Calu3 (cell line): Measurements from ENCODE around the gene HEXD. TPM values are rescaled to one million over a fixed set of nuclear protein-coding genes. Genes with fewer than 3 reads are reported as not detected.

Source experiments
- BruUV-seq: library from RNA; stranded (reverse); fragments of 400-500 nt; replicated peaks from 2 replicates; lab custom pipeline; 2021; lab: Mats Ljungman, UMichigan
- CTCF ChIA-PET: fragments of 300-600 bp; sonication (Branson Sonifier 250); formaldehyde crosslinking; loops from one replicate; lab custom pipeline; 2022; ENCODE audit warnings: antibody characterized with exemption; lab: Charles Lee
- DNase-seq: peaks from one replicate; pipeline ENCODE4 v3.0.0; 2022
- H3K27ac Mint-ChIP-seq: one replicate; pipeline ENCODE4 v1.8.0; 2022; ENCODE audit warnings: mixed read lengths; ENCODE audit not compliant: unreplicated experiment
- H3K27me3 Mint-ChIP-seq: one replicate; pipeline ENCODE4 v1.8.0; 2022; ENCODE audit warnings: mixed read lengths; ENCODE audit not compliant: unreplicated experiment
- H3K36me3 Mint-ChIP-seq: one replicate; pipeline ENCODE4 v1.8.0; 2022; ENCODE audit warnings: mild to moderate bottlenecking, moderate library complexity, mixed read lengths; ENCODE audit not compliant: insufficient read depth, unreplicated experiment
- H3K4me1 Mint-ChIP-seq: one replicate; pipeline ENCODE4 v1.8.0; 2022; ENCODE audit warnings: mild to moderate bottlenecking, low read depth, mixed read lengths; ENCODE audit not compliant: unreplicated experiment
- H3K4me3 Mint-ChIP-seq: one replicate; pipeline ENCODE4 v1.8.0; 2022; ENCODE audit warnings: mild to moderate bottlenecking, low read depth, moderate library complexity, mixed read lengths; ENCODE audit not compliant: unreplicated experiment
- H3K9me3 Mint-ChIP-seq: one replicate; pipeline ENCODE4 v1.8.0; 2022; ENCODE audit warnings: low read depth, mixed read lengths; ENCODE audit not compliant: unreplicated experiment
- CTCF ChIP-seq: fragments of 200-600 bp; IDR thresholded peaks from one replicate; pipeline ENCODE4 v1.8.0; 2022; ENCODE audit warnings: antibody characterized with exemption; ENCODE audit not compliant: unreplicated experiment
- intact Hi-C: fragments of 100-400 bp; cut with micrococcal nuclease; formaldehyde crosslinking; loops from one replicate; pipeline ENCODE4 v1.10.0; 2022; ENCODE audit not compliant: unreplicated experiment
- total RNA-seq: library from RNA; stranded (reverse); gene quantifications from 2 replicates; pipeline ENCODE4 v1.2.3, GENCODE V29; 2022

The HEXD gene
- total RNA-seq, 1 experiment from 2014 or later = 30.7 TPM

- DNase-seq = no peak
- CTCF ChIA-PET = no interaction called here
- Mint-ChIP-seq H3K4me3 (no peak overlapping the region), H3K27me3 (no peaks in the 10 kb centered on the region), H3K9me3 (no peaks in the 10 kb centered on the region), H3K36me3 (peaks cover 16% of the 10 kb centered on the region), H3K4me1 (peaks cover 8% of the 10 kb centered on the region), H3K27ac (no peak overlapping the region)
- no TSS peak for BruUV-seq
- intact Hi-C loops = no loop called here
- TF ChIP-seq CTCF = no peak
Measured at GRCh38 chr17:82399601-82400101, 18.5 kb upstream of the HEXD start.

- H3K36me3 Mint-ChIP-seq = peaks cover 16% of the 10 kb centered on the region
- CTCF ChIA-PET = no interaction called here
- H3K27me3 Mint-ChIP-seq = no peaks in the 10 kb centered on the region
- H3K4me1 Mint-ChIP-seq = peaks cover 8% of the 10 kb centered on the region
- intact Hi-C loops = no loop called here
- TF ChIP-seq CTCF = no peak
- BruUV-seq = no TSS peak
- no peak for DNase-seq
- H3K9me3 Mint-ChIP-seq = no peaks in the 10 kb centered on the region
- no peak overlapping the region for H3K4me3 Mint-ChIP-seq
- no peak overlapping the region for H3K27ac Mint-ChIP-seq
Measured at GRCh38 chr17:82400206-82400605, 17.9 kb upstream of the HEXD start.

GRCh38 chr17:82400830-82401229, 17.3 kb upstream of the HEXD start:
- CTCF ChIA-PET = interaction anchor here (0.7 kb wide), 1 partner anchor 144 kb away, joined by 5 read pairs; no protein-coding TSS in a partner anchor
- no TSS peak for BruUV-seq
- DNase-seq = no peak
- TF ChIP-seq CTCF = no peak
- intact Hi-C loops = no loop called here
- Mint-ChIP-seq H3K9me3 (no peaks in the 10 kb centered on the region), H3K4me1 (peaks cover 8% of the 10 kb centered on the region), H3K36me3 (peaks cover 16% of the 10 kb centered on the region), H3K27ac (no peak overlapping the region), H3K27me3 (no peaks in the 10 kb centered on the region), H3K4me3 (no peak overlapping the region)

GRCh38 chr17:82402865-82403264, 15.3 kb upstream of the HEXD start:
- CTCF ChIA-PET = no interaction called here
- intact Hi-C loops = no loop called here
- H3K27me3 Mint-ChIP-seq = no peaks in the 10 kb centered on the region
- peaks cover 16% of the 10 kb centered on the region for H3K36me3 Mint-ChIP-seq
- TF ChIP-seq CTCF = no peak
- H3K4me1 Mint-ChIP-seq = peaks cover 8% of the 10 kb centered on the region
- BruUV-seq = no TSS peak
- no peaks in the 10 kb centered on the region for H3K9me3 Mint-ChIP-seq
- H3K4me3 Mint-ChIP-seq = no peak overlapping the region
- no peak overlapping the region for H3K27ac Mint-ChIP-seq
- DNase-seq = no peak
